Liver (tissue), 9 donors: ENCODE data around the gene AARSD1. TPM values are rescaled to one million over a fixed set of nuclear protein-coding genes. Genes with fewer than 3 reads are reported as not detected.
A peak's percentile ranks its signal among the peaks of the same experiment; 100 is the strongest.

Source experiments
- DNase-seq: peaks from one replicate; pipeline ENCODE4 v3.0.0-alpha.2; 2017; ENCODE audit warnings: low spot score
- H3K27ac ChIP-seq, 2 donors: one replicate each; pipeline ENCODE4 v1.7.0; 2013; ENCODE audit warnings: inconsistent platforms in 2 of 2, low read length in 2 of 2, control low read depth in 1 of 2, low read depth in 1 of 2, mild to moderate bottlenecking in 1 of 2
- H3K27me3 ChIP-seq, 4 donors: one replicate each; pipeline versions ENCODE4 v1.6.1 to v1.7.0; 2013; ENCODE audit warnings: low read length in 3 of 4, inconsistent platforms in 1 of 4, mild to moderate bottlenecking in 1 of 4, moderate library complexity in 1 of 4; ENCODE audit not compliant: control insufficient read depth in 4 of 4, insufficient read depth in 4 of 4
- H3K36me3 ChIP-seq, 4 donors: one replicate each; pipeline versions ENCODE4 v1.6.1 to v1.7.0; 2013; ENCODE audit warnings: low read length in 3 of 4, mild to moderate bottlenecking in 3 of 4, low read depth in 1 of 4, moderate library complexity in 1 of 4; ENCODE audit not compliant: control insufficient read depth in 4 of 4, insufficient read depth in 3 of 4
- H3K4me1 ChIP-seq, 4 donors: one replicate each; pipeline versions ENCODE4 v1.6.1 to v1.7.0; 2013; ENCODE audit warnings: low read length in 3 of 4, mild to moderate bottlenecking in 3 of 4, moderate library complexity in 1 of 4; ENCODE audit not compliant: control insufficient read depth in 4 of 4, insufficient read depth in 4 of 4
- H3K4me3 ChIP-seq, 3 donors: one replicate each; pipeline versions ENCODE4 v1.6.1 to v1.7.0; 2013; ENCODE audit warnings: low read length in 3 of 3, control low read depth in 1 of 3, low read depth in 1 of 3, mild to moderate bottlenecking in 1 of 3
- H3K9ac ChIP-seq, 2 donors: one replicate each; pipeline ENCODE4 v1.7.0; 2013; ENCODE audit warnings: low read length in 2 of 2, mild to moderate bottlenecking in 2 of 2, moderate library complexity in 2 of 2, control low read depth in 1 of 2, low read depth in 1 of 2
- H3K9me3 ChIP-seq, 4 donors: one replicate each; pipeline versions ENCODE4 v1.6.1 to v1.7.0; 2013; ENCODE audit warnings: low read length in 3 of 4; ENCODE audit not compliant: control insufficient read depth in 4 of 4
- CTCF ChIP-seq: fragments of 150-350 bp; IDR thresholded peaks from 2 replicates; pipeline ENCODE4 v1.5.1; 2017; ENCODE audit warnings: improper control_type of control experiment, low read depth, low read length; ENCODE audit not compliant: missing input control
- EGR1 ChIP-seq, 2 donors: IDR thresholded peaks; 2 replicates each; pipeline ENCODE4 v1.6.1; 2016 to 2018; ENCODE audit warnings: antibody characterized with exemption in 2 of 2, low read depth in 2 of 2
- FOXA1 ChIP-seq: IDR thresholded peaks from 2 replicates; pipeline ENCODE4 v1.6.1; 2016; ENCODE audit warnings: antibody characterized with exemption
- FOXA2 ChIP-seq: IDR thresholded peaks from 2 replicates; pipeline ENCODE4 v1.6.1; 2016; ENCODE audit warnings: antibody characterized with exemption
- GABPA ChIP-seq, 2 donors: IDR thresholded peaks in 1 of 2; conservative IDR thresholded peaks in 1 of 2; 2 replicates each; pipeline ENCODE4 v1.6.1; 2016; ENCODE audit warnings: antibody characterized with exemption in 2 of 2, mild to moderate bottlenecking in 1 of 2, moderate library complexity in 1 of 2
- HNF4A ChIP-seq, 2 donors: conservative IDR thresholded peaks; 2 replicates each; pipeline ENCODE4 v1.6.1; 2016; ENCODE audit warnings: antibody characterized with exemption in 2 of 2, mild to moderate bottlenecking in 2 of 2
- HNF4G ChIP-seq: IDR thresholded peaks from 2 replicates; pipeline ENCODE4 v1.6.1; 2016; ENCODE audit warnings: antibody characterized with exemption
- JUND ChIP-seq, 2 donors: IDR thresholded peaks; 2 replicates each; pipeline ENCODE4 v1.6.1; 2016; ENCODE audit warnings: antibody characterized with exemption in 2 of 2
- NR2F2 ChIP-seq: IDR thresholded peaks from 2 replicates; pipeline ENCODE4 v1.6.1; 2016; ENCODE audit warnings: antibody characterized with exemption
- RAD21 ChIP-seq, 2 donors: IDR thresholded peaks; 2 replicates each; pipeline ENCODE4 v1.6.1; 2016; ENCODE audit warnings: antibody characterized with exemption in 2 of 2, mild to moderate bottlenecking in 2 of 2
- REST ChIP-seq: IDR thresholded peaks from 2 replicates; pipeline ENCODE4 v1.6.1; 2016; ENCODE audit warnings: antibody characterized with exemption, mild to moderate bottlenecking
- RXRA ChIP-seq, 2 donors: IDR thresholded peaks; 2 replicates each; pipeline ENCODE4 v1.6.1; 2017 to 2018; ENCODE audit warnings: antibody characterized with exemption in 2 of 2, mild to moderate bottlenecking in 1 of 2
- SP1 ChIP-seq: IDR thresholded peaks from 2 replicates; pipeline ENCODE4 v1.6.1; 2018; ENCODE audit warnings: antibody characterized with exemption, mild to moderate bottlenecking
- TAF1 ChIP-seq: conservative IDR thresholded peaks from 2 replicates; pipeline ENCODE4 v1.6.1; 2016; ENCODE audit warnings: antibody characterized with exemption, mild to moderate bottlenecking
- YY1 ChIP-seq: IDR thresholded peaks from 2 replicates; pipeline ENCODE4 v1.6.1; 2016; ENCODE audit warnings: antibody characterized with exemption, mild to moderate bottlenecking
- ZBTB33 ChIP-seq: IDR thresholded peaks from 2 replicates; pipeline ENCODE4 v1.6.1; 2016; ENCODE audit warnings: antibody characterized with exemption
- WGBS: extraction: QIAGEN DNeasy Blood & Tissue Kit; methylation state at CpG from one replicate; pipeline ENCODE4 v1.1.7; 2013; 5-methylcytosine and 5-hydroxymethylcytosine counted together
- polyA plus RNA-seq, 2 donors: library from polyadenylated mRNA; stranded (reverse) in 1 of 2; unstranded in 1 of 2; fragments of 200-250 nt in 1 of 2; fragments of >200 nt in 1 of 2; fragmentation: Nextera tagmentation in 1 of 2; extraction: Ambion mirVana in 1 of 2; gene quantifications; one replicate each; pipeline versions ENCODE4 v1.2.1 to v1.2.3, GENCODE V29; 2013 to 2015
- total RNA-seq, 2 donors: library from RNA; depleted of rRNA; stranded (reverse); fragments of >200 nt; gene quantifications; one replicate each; pipeline ENCODE4 v1.2.3, GENCODE V29; 2014
- TF ChIP-seq, protein P1 (sequence below): IDR thresholded peaks from 2 replicates; pipeline ENCODE4 v1.6.1; 2016; ENCODE audit warnings: antibody characterized with exemption
- TF ChIP-seq, protein P2 (sequence below): IDR thresholded peaks from 2 replicates; pipeline ENCODE4 v1.6.1; 2016; ENCODE audit warnings: antibody characterized with exemption
- donor health status: healthy.
- donor health status: healthy.
- donor health status: healthy.
- donor health status: healthy.
- donor health status: healthy.

Gene AARSD1
- total and polyA plus RNA-seq, 4 donors = 8.2 to 25.2 (median 19.6) TPM

- Histone ChIP-seq H3K4me1 (peaks cover 0 to 12% (median 10%) of the 10 kb centered on the region in 4 donors), H3K9me3 (no peaks in the 10 kb centered on the region), H3K27me3 (no peaks in the 10 kb centered on the region), H3K27ac (no peak overlapping the region), H3K9ac (no peak overlapping the region), H3K4me3 (no peak overlapping the region), H3K36me3 (peaks cover 1 to 28% (median 10%) of the 10 kb centered on the region in 4 donors)
- DNase-seq = no peak
- WGBS = 87% methylated on average over 15 of the region's 15 CpGs
- TF ChIP-seq NR2F2 = peak; percentile 52
- TF ChIP-seq, protein P1, sequence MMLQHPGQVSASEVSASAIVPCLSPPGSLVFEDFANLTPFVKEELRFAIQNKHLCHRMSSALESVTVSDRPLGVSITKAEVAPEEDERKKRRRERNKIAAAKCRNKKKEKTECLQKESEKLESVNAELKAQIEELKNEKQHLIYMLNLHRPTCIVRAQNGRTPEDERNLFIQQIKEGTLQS = no peak
Observed at GRCh38 chr17:43011728-43012472, 47.6 kb upstream of the AARSD1 start.

- H3K9ac ChIP-seq = peak overlapping the region in 1 of 2 donors; percentile 28
- H3K27ac ChIP-seq = peak overlapping the region; percentile 31 to 51
- no peaks in the 10 kb centered on the region for H3K9me3 ChIP-seq
- peaks cover 0 to 11% (median 9%) of the 10 kb centered on the region in 4 donors for H3K4me1 ChIP-seq
- peaks cover 1 to 25% (median 10%) of the 10 kb centered on the region in 4 donors for H3K36me3 ChIP-seq
- WGBS = 71% methylated on average over 5 of the region's 5 CpGs
- DNase-seq = no peak
- H3K4me3 ChIP-seq = no peak overlapping the region
- TF ChIP-seq, protein P1 = peak; percentile 54
- TF ChIP-seq CTCF (no peak), ZBTB33 (no peak), FOXA1 (no peak), JUND (IDR thresholded peaks at IDR 0.05) (peak; percentile 91 to 96), FOXA2 (no peak), EGR1 (IDR thresholded peaks at IDR 0.05; ENCODE audit: low read depth in 2 of 2) (peak in 1 of 2 donors; percentile 58), HNF4A (conservative IDR thresholded peaks at IDR 0.05) (peak; percentile 72 to 74), RXRA (IDR thresholded peaks at IDR 0.05) (peak; percentile 79 to 86), REST (no peak), NR2F2 (peak; percentile 25), SP1 (peak; percentile 74), RAD21 (IDR thresholded peaks at IDR 0.05) (peak; percentile 24 to 45), YY1 (peak; percentile 33), HNF4G (peak; percentile 24), TAF1 (no peak), GABPA (IDR thresholded peaks at IDR 0.05 in 1 of 2, conservative IDR thresholded peaks at IDR 0.05 in 1 of 2) (peak in 1 of 2 donors; percentile 46)
- TF ChIP-seq, protein P2, sequence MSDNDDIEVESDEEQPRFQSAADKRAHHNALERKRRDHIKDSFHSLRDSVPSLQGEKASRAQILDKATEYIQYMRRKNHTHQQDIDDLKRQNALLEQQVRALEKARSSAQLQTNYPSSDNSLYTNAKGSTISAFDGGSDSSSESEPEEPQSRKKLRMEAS = peak; percentile 30
- H3K27me3 ChIP-seq = no peaks in the 10 kb centered on the region
Observed at GRCh38 chr17:43010667-43011308, 46.5 kb upstream of the AARSD1 start.
